ENCODE results near the gene HIRA.
"Not testable (repeated sequence)": the region's sequence is repeated elsewhere in the genome, so short reads cannot be mapped to it uniquely, and the experiment has no call there.

The HIRA gene

GRCh38 chr22:19352217-19352616 lies 79.3 kb downstream of the HIRA start:
- no peak for DNase-seq

- DNase-seq: no peak
These were observed 79.9 kb downstream of the HIRA start for GRCh38 chr22:19351604-19352003.

- DNase-seq: no peak
These were observed 80.6 kb downstream of the HIRA start for GRCh38 chr22:19350947-19351346.

- DNase-seq: no peak
These were observed 81.1 kb downstream of the HIRA start for GRCh38 chr22:19350476-19350859.

- DNase-seq: no peak
These were observed 81.6 kb downstream of the HIRA start for GRCh38 chr22:19349778-19350475.

- DNase-seq: no peak
These were observed 84.8 kb downstream of the HIRA start for GRCh38 chr22:19346677-19347265.

- no peak for DNase-seq
These were observed 87.1 kb downstream of the HIRA start for GRCh38 chr22:19344420-19344819.

- DNase-seq: no peak
These were observed 88.1 kb downstream of the HIRA start for GRCh38 chr22:19343470-19343869.

GRCh38 chr22:19341500-19341899 lies 90.0 kb downstream of the HIRA start:
- DNase-seq: no peak

- DNase-seq: no peak
These were observed 94.4 kb downstream of the HIRA start for GRCh38 chr22:19337137-19337536.

- DNase-seq: no peak
These were observed 95.1 kb downstream of the HIRA start for GRCh38 chr22:19336133-19337075.

- no peak for DNase-seq
These were observed 99.6 kb downstream of the HIRA start for GRCh38 chr22:19331975-19332374.

GRCh38 chr22:19331474-19331873 lies 100.1 kb downstream of the HIRA start:
- DNase-seq: no peak

- DNase-seq: no peak
These were observed 100.6 kb downstream of the HIRA start for GRCh38 chr22:19330865-19331418.

- not testable (repeated sequence) for DNase-seq
These were observed 101.3 kb downstream of the HIRA start for GRCh38 chr22:19330205-19330604.

- no peak for DNase-seq
These were observed 102.1 kb downstream of the HIRA start for GRCh38 chr22:19329454-19329853.

- DNase-seq: no peak
These were observed 106.1 kb downstream of the HIRA start for GRCh38 chr22:19325296-19325948.

- DNase-seq: not testable (repeated sequence)
These were observed 108.1 kb downstream of the HIRA start for GRCh38 chr22:19323420-19323819.

GRCh38 chr22:19321757-19322156 lies 109.8 kb downstream of the HIRA start:
- no peak for DNase-seq

- not testable (repeated sequence) for DNase-seq
These were observed 111.4 kb downstream of the HIRA start for GRCh38 chr22:19320136-19320535.

GRCh38 chr22:19319281-19319680 lies 112.3 kb downstream of the HIRA start:
- no peak for DNase-seq

- DNase-seq: no peak
These were observed 113.7 kb downstream of the HIRA start for GRCh38 chr22:19317865-19318264.

GRCh38 chr22:19307872-19308271 lies 123.7 kb downstream of the HIRA start:
- no peak for DNase-seq

All from DMS 273 treated with DMSO at 0.1 percent for 48 hours (cell line).